Fibroblast of peridontal ligament (primary cell): ENCODE results near the gene CEMP1.

ENCODE experiments used
- DNase-seq: peaks from one replicate; pipeline ENCODE4 v3.0.0-alpha.2; 2010; ENCODE audit errors: extremely low read depth

The CEMP1 gene

GRCh38 chr16:2518823-2519710 is 12.1 kb downstream of the CEMP1 start:
- no peak for DNase-seq

- DNase-seq = no peak
These were observed 13.1 kb downstream of the CEMP1 start for GRCh38 chr16:2517954-2518605.

- no peak for DNase-seq
These were observed 14.6 kb downstream of the CEMP1 start for GRCh38 chr16:2516391-2517240.

- DNase-seq = no peak
These were observed 15.9 kb downstream of the CEMP1 start for GRCh38 chr16:2515180-2515851.

GRCh38 chr16:2514333-2515179 is 16.7 kb downstream of the CEMP1 start:
- DNase-seq = no peak

GRCh38 chr16:2513405-2514332 is 17.5 kb downstream of the CEMP1 start, which contains the start of gene ATP6V0C:
Gene ATP6V0C (plus strand): TSS chr16:2513952. CDS start chr16:2514104, 152 bp downstream.
- peak; percentile 74 for DNase-seq

- DNase-seq = no peak
These were observed 18.3 kb downstream of the CEMP1 start for GRCh38 chr16:2512735-2513404.

- no peak for DNase-seq
These were observed 19.0 kb downstream of the CEMP1 start for GRCh38 chr16:2511996-2512734.

GRCh38 chr16:2511128-2511800 is 19.9 kb downstream of the CEMP1 start:
- DNase-seq = peak; percentile 62

GRCh38 chr16:2508722-2509400 is 22.3 kb downstream of the CEMP1 start:
- no peak for DNase-seq

- DNase-seq = no peak
These were observed 23.5 kb downstream of the CEMP1 start for GRCh38 chr16:2507665-2508064.

GRCh38 chr16:2507052-2507659 is 24.1 kb downstream of the CEMP1 start:
- DNase-seq = no peak

- DNase-seq = no peak
These were observed 25.5 kb downstream of the CEMP1 start for GRCh38 chr16:2505695-2506094.

- DNase-seq = no peak
These were observed 29.0 kb downstream of the CEMP1 start for GRCh38 chr16:2501946-2502895.
